ENCODE measurements around the gene CNTNAP2. TPM values are rescaled to one million over a fixed set of nuclear protein-coding genes. Genes with fewer than 3 reads are reported as not detected.

CNTNAP2 gene
- total RNA-seq, 1 experiment from 2014 or later, result 42.5 TPM

DNA sequence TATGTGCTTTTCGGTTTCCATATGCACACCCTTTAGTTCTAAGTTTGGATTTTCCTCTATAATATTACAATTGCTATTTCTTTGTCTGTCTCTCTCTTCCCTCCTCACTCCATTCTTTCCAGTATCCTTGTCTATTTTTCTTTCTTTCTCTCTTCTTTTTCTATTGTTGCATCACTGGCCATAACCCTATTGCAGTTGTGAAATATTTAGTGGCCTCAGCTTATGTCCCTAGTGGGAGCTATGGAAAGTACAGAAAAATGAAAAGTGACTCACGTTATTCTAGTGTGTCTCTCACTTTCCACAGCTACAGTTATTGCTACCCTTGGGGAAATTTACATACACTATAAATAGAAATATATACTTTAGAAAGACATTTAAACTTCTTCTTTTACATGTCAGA, 59.1 kb downstream of the CNTNAP2 start:
- H3K4me1 Mint-ChIP-seq (ENCODE audit: low read depth, unreplicated experiment), result no peaks in the 10 kb centered on the region
- peaks cover 3% of the 10 kb centered on the region for H3K27me3 Mint-ChIP-seq (ENCODE audit: insufficient read depth, unreplicated experiment)
- intact Hi-C loops (cut with micrococcal nuclease; ENCODE audit: unreplicated experiment), result no loop called here
- H3K27ac Mint-ChIP-seq (ENCODE audit: unreplicated experiment), result no peak overlapping the region
- no TSS peak for BruUV-seq (replicated peaks)
- H3K36me3 Mint-ChIP-seq (ENCODE audit: insufficient read depth, unreplicated experiment), result no peaks in the 10 kb centered on the region
- ChIA-PET POLR2A (no interaction called here), CTCF (no interaction called here)
- no peak overlapping the region for H3K4me3 Mint-ChIP-seq (ENCODE audit: unreplicated experiment)
- no peaks in the 10 kb centered on the region for H3K9me3 Mint-ChIP-seq (ENCODE audit: unreplicated experiment)
- no peaks in the 10 kb centered on the region for H3K36me3 ChIP-seq (ENCODE audit: control insufficient read depth, insufficient read depth, low read length)
- H3K4me1 ChIP-seq, result no peaks in the 10 kb centered on the region
- H3K27me3 ChIP-seq (replicated peaks; ENCODE audit: control insufficient read depth, insufficient read depth, low read length), result no peaks in the 10 kb centered on the region
- no peak overlapping the region for H3K4me3 ChIP-seq (ENCODE audit: low read depth, low read length)
- DNase-seq, result no peak
- no peaks in the 10 kb centered on the region for H3K9me3 ChIP-seq
- TF ChIP-seq, protein P1, sequence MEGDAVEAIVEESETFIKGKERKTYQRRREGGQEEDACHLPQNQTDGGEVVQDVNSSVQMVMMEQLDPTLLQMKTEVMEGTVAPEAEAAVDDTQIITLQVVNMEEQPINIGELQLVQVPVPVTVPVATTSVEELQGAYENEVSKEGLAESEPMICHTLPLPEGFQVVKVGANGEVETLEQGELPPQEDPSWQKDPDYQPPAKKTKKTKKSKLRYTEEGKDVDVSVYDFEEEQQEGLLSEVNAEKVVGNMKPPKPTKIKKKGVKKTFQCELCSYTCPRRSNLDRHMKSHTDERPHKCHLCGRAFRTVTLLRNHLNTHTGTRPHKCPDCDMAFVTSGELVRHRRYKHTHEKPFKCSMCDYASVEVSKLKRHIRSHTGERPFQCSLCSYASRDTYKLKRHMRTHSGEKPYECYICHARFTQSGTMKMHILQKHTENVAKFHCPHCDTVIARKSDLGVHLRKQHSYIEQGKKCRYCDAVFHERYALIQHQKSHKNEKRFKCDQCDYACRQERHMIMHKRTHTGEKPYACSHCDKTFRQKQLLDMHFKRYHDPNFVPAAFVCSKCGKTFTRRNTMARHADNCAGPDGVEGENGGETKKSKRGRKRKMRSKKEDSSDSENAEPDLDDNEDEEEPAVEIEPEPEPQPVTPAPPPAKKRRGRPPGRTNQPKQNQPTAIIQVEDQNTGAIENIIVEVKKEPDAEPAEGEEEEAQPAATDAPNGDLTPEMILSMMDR (IDR thresholded peaks at IDR 0.05; ENCODE audit: insufficient read depth in 1 of 2, low read depth in 1 of 2, low read length in 1 of 2, severe bottlenecking in 1 of 2, unreplicated experiment in 1 of 2), result no peak

GRCh38 chr7:146176860-146177259, 60.3 kb downstream of the CNTNAP2 start:
- intact Hi-C loops (cut with micrococcal nuclease; ENCODE audit: unreplicated experiment), result no loop called here
- DNase-seq, result no peak
- no peaks in the 10 kb centered on the region for H3K4me1 Mint-ChIP-seq (ENCODE audit: low read depth, unreplicated experiment)
- H3K4me1 ChIP-seq, result no peaks in the 10 kb centered on the region
- no peak overlapping the region for H3K4me3 ChIP-seq (ENCODE audit: low read depth, low read length)
- CTCF ChIA-PET, result no interaction called here
- H3K36me3 Mint-ChIP-seq (ENCODE audit: insufficient read depth, unreplicated experiment), result no peaks in the 10 kb centered on the region
- BruUV-seq (replicated peaks), result no TSS peak
- H3K4me3 Mint-ChIP-seq (ENCODE audit: unreplicated experiment), result no peak overlapping the region
- H3K27ac Mint-ChIP-seq (ENCODE audit: unreplicated experiment), result no peak overlapping the region
- peaks cover 3% of the 10 kb centered on the region for H3K27me3 Mint-ChIP-seq (ENCODE audit: insufficient read depth, unreplicated experiment)
- POLR2A ChIA-PET, result no interaction called here
- no peaks in the 10 kb centered on the region for H3K27me3 ChIP-seq (replicated peaks; ENCODE audit: control insufficient read depth, insufficient read depth, low read length)
- no peaks in the 10 kb centered on the region for H3K9me3 Mint-ChIP-seq (ENCODE audit: unreplicated experiment)
- TF ChIP-seq, protein P1 (IDR thresholded peaks at IDR 0.05; ENCODE audit: insufficient read depth in 1 of 2, low read depth in 1 of 2, low read length in 1 of 2, severe bottlenecking in 1 of 2, unreplicated experiment in 1 of 2), result no peak
- no peaks in the 10 kb centered on the region for H3K36me3 ChIP-seq (ENCODE audit: control insufficient read depth, insufficient read depth, low read length)
- no peaks in the 10 kb centered on the region for H3K9me3 ChIP-seq

- H3K9me3 Mint-ChIP-seq (ENCODE audit: unreplicated experiment), result no peaks in the 10 kb centered on the region
- H3K9me3 ChIP-seq, result no peaks in the 10 kb centered on the region
- H3K36me3 ChIP-seq (ENCODE audit: control insufficient read depth, insufficient read depth, low read length), result no peaks in the 10 kb centered on the region
- no peak overlapping the region for H3K27ac Mint-ChIP-seq (ENCODE audit: unreplicated experiment)
- intact Hi-C loops (cut with micrococcal nuclease; ENCODE audit: unreplicated experiment), result no loop called here
- H3K4me3 Mint-ChIP-seq (ENCODE audit: unreplicated experiment), result no peak overlapping the region
- H3K4me1 ChIP-seq, result no peaks in the 10 kb centered on the region
- ChIA-PET POLR2A (no interaction called here), CTCF (no interaction called here)
- H3K27me3 ChIP-seq (replicated peaks; ENCODE audit: control insufficient read depth, insufficient read depth, low read length), result no peaks in the 10 kb centered on the region
- no peak for DNase-seq
- no TSS peak for BruUV-seq (replicated peaks)
- H3K4me1 Mint-ChIP-seq (ENCODE audit: low read depth, unreplicated experiment), result no peaks in the 10 kb centered on the region
- H3K4me3 ChIP-seq (ENCODE audit: low read depth, low read length), result no peak overlapping the region
- peaks cover 3% of the 10 kb centered on the region for H3K27me3 Mint-ChIP-seq (ENCODE audit: insufficient read depth, unreplicated experiment)
- TF ChIP-seq, protein P1 (IDR thresholded peaks at IDR 0.05; ENCODE audit: insufficient read depth in 1 of 2, low read depth in 1 of 2, low read length in 1 of 2, severe bottlenecking in 1 of 2, unreplicated experiment in 1 of 2), result no peak
- H3K36me3 Mint-ChIP-seq (ENCODE audit: insufficient read depth, unreplicated experiment), result no peaks in the 10 kb centered on the region
These were observed 60.7 kb downstream of the CNTNAP2 start for GRCh38 chr7:146177301-146177700.

All from Caco-2 (cell line).